A673 (cell line): ENCODE data around the gene THBS2. TPM values are rescaled to one million over a fixed set of nuclear protein-coding genes. Genes with fewer than 3 reads are reported as not detected.

Source experiments
- BruUV-seq: library from RNA; stranded (reverse); fragments of 400-500 nt; replicated peaks from 2 replicates; lab custom pipeline; 2021; lab: Mats Ljungman, UMichigan
- CTCF ChIA-PET: fragments of 300-600 bp; sonication (Branson Sonifier 250); formaldehyde crosslinking; loops from one replicate; lab custom pipeline; 2022; ENCODE audit warnings: antibody characterized with exemption; lab: Charles Lee
- POLR2A ChIA-PET: fragments of 300-600 bp; sonication (Branson Sonifier 250); formaldehyde crosslinking; loops from one replicate; lab custom pipeline; 2022; ENCODE audit warnings: antibody characterized with exemption; ENCODE audit not compliant: low non-redundant PET; lab: Charles Lee
- DNase-seq: peaks from one replicate; pipeline ENCODE4 v3.0.0-alpha.2; 2015; ENCODE audit warnings: low spot score
- H3K27ac ChIP-seq: fragments of 200-600 bp; sonication (generic); 2 replicates; pipeline ENCODE4 v1.5.1; 2016; ENCODE audit warnings: mixed run types, low read depth, mild to moderate bottlenecking, mixed read lengths, antibody characterized with exemption, low read length; ENCODE audit not compliant: poor library complexity, severe bottlenecking
- H3K27me3 ChIP-seq: fragments of 200-600 bp; sonication (generic); replicated peaks from 2 replicates; pipeline ENCODE4 v1.6.1; 2017; ENCODE audit warnings: mixed run types, low read depth, mild to moderate bottlenecking, mixed read lengths, antibody characterized with exemption, low read length; ENCODE audit not compliant: insufficient read depth, poor library complexity
- H3K36me3 ChIP-seq: fragments of 200-600 bp; sonication (generic); 2 replicates; pipeline ENCODE4 v1.6.1; 2016; ENCODE audit warnings: mixed run types, mild to moderate bottlenecking, mixed read lengths, antibody characterized with exemption, low read length; ENCODE audit not compliant: insufficient read depth, poor library complexity, severe bottlenecking
- H3K4me1 ChIP-seq: fragments of 200-600 bp; sonication (generic); 2 replicates; pipeline ENCODE4 v1.6.1; 2017; ENCODE audit warnings: mixed run types, mild to moderate bottlenecking, mixed read lengths, antibody characterized with exemption, low read length; ENCODE audit not compliant: insufficient read depth, poor library complexity, severe bottlenecking
- H3K4me3 ChIP-seq: fragments of 200-600 bp; sonication (generic); 2 replicates; pipeline ENCODE4 v1.5.1; 2016; ENCODE audit warnings: low read depth, mixed run types, mild to moderate bottlenecking, mixed read lengths, low read length; ENCODE audit not compliant: poor library complexity, severe bottlenecking
- H3K9me3 ChIP-seq: fragments of 200-600 bp; sonication (generic); 2 replicates; pipeline ENCODE4 v1.6.1; 2016; ENCODE audit warnings: mixed run types, low read depth, mild to moderate bottlenecking, mixed read lengths, antibody characterized with exemption, low read length; ENCODE audit not compliant: poor library complexity, severe bottlenecking
- CTCF ChIP-seq: fragments of 300-800, 200-600 bp; sonication (generic); conservative IDR thresholded peaks from 2 replicates; pipeline ENCODE4 v1.5.1; 2017; ENCODE audit warnings: low read depth, mild to moderate bottlenecking, antibody characterized with exemption, low read length, moderate library complexity, mixed read lengths
- EZH2 ChIP-seq: fragments of 200-600 bp; sonication (generic); IDR thresholded peaks from 2 replicates; pipeline ENCODE4 v1.6.1; 2017; ENCODE audit warnings: borderline replicate concordance, low read depth, mild to moderate bottlenecking, mixed read lengths, antibody characterized with exemption, low read length; ENCODE audit not compliant: poor library complexity, severe bottlenecking
- intact Hi-C: fragments of 100-400 bp; cut with micrococcal nuclease; formaldehyde crosslinking; loops from one replicate; pipeline ENCODE4 v1.10.0; 2022; ENCODE audit not compliant: unreplicated experiment
- total RNA-seq: library from RNA; stranded (reverse); gene quantifications from 2 replicates; pipeline ENCODE4 v1.2.3, GENCODE V29; 2021

THBS2 gene
- total RNA-seq, 1 experiment from 2014 or later: 0.13 TPM

DNA sequence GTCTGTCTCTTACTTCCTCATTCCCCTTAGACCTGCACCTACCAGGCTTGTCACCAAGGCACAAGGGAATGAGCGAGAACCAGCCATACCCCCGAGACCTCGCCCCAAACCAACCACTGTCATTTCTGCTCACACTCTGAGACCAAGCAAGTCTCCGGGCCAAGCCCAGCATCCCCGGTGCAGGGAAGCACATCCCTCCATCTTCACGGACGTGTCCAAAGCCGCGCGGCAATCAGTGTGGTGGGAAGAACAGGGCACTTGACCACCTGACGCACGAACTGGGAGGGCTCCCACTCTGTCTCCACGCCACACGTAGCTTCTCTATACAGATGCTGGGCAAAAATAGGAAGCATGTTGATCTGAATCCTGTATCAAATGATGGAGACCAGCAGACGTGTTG is 28.4 kb upstream of the THBS2 start:
- Histone ChIP-seq H3K27ac (no peak overlapping the region), H3K36me3 (no peaks in the 10 kb centered on the region), H3K9me3 (no peaks in the 10 kb centered on the region), H3K4me1 (no peaks in the 10 kb centered on the region), H3K27me3 (no peaks in the 10 kb centered on the region), H3K4me3 (no peak overlapping the region)
- no TSS peak for BruUV-seq
- TF ChIP-seq EZH2 (no peak), CTCF (no peak)
- no peak for DNase-seq
- ChIA-PET POLR2A (no interaction called here), CTCF (no interaction called here)
- intact Hi-C loops: no loop called here

DNA sequence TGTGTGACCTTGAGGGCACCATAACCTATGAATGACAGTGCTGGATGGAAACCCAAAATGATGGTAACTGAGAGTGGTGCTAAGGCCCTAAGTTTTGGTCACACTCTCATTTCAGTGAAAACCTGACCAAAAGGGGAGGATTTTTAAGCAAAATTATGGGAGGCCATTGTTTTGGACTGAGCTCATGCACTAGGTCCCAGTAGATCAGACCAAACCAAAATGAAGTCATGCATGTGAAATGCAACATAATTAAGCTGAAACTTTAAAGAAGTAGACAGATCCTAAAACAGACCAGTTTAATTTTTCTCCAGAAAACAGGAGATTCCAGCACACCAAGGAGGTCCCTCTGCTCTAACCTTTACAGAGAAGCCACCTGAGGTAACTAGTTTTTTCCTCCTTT is 24.0 kb upstream of the THBS2 start:
- POLR2A ChIA-PET: no interaction called here
- no TSS peak for BruUV-seq
- intact Hi-C loops: no loop called here

GRCh38 chr6:169274781-169275180 is 21.1 kb upstream of the THBS2 start:
- Histone ChIP-seq H3K27ac (no peak overlapping the region), H3K27me3 (no peaks in the 10 kb centered on the region), H3K4me1 (no peaks in the 10 kb centered on the region), H3K4me3 (no peak overlapping the region), H3K9me3 (no peaks in the 10 kb centered on the region), H3K36me3 (no peaks in the 10 kb centered on the region)
- no peak for DNase-seq
- ChIA-PET POLR2A (no interaction called here), CTCF (no interaction called here)
- TF ChIP-seq CTCF (no peak), EZH2 (no peak)
- no TSS peak for BruUV-seq
- intact Hi-C loops: no loop called here

More for the DNA sequence above, 24.0 kb upstream of the THBS2 start:
- Histone ChIP-seq H3K27me3 (no peaks in the 10 kb centered on the region), H3K4me1 (no peaks in the 10 kb centered on the region), H3K27ac (no peak overlapping the region), H3K9me3 (no peaks in the 10 kb centered on the region), H3K4me3 (no peak overlapping the region), H3K36me3 (no peaks in the 10 kb centered on the region)
- CTCF ChIA-PET: no interaction called here
- DNase-seq: no peak
- TF ChIP-seq CTCF (no peak), EZH2 (no peak)
